GM19455 (cell line): Measurements from ENCODE around the gene NRL.

Experiments
- ATAC-seq: cut with Tn5 transposase; IDR thresholded peaks from one replicate; pipeline ENCODE4 v1.9.1; 2021; ENCODE audit not compliant: unreplicated experiment

The NRL gene

DNA sequence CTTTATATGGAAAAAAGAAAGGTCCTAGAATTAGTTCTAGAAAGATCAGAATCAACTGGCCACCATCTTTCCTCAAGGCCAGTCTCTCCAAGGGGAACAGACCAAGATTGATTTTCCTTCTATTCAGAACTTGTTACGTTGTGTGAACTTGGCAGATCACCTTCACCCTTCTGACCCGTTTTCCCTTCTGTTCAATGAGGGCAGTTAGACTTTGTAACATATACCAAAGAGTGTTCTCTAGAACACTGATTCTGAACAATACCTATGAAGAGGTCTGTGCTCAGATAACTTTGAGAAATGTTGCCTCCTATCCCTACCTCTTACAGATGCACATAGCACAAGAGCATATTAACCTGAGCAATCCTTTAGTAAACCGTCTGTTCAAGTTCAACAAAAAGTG is 31.3 kb downstream of the NRL start:
- no peak for ATAC-seq

DNA sequence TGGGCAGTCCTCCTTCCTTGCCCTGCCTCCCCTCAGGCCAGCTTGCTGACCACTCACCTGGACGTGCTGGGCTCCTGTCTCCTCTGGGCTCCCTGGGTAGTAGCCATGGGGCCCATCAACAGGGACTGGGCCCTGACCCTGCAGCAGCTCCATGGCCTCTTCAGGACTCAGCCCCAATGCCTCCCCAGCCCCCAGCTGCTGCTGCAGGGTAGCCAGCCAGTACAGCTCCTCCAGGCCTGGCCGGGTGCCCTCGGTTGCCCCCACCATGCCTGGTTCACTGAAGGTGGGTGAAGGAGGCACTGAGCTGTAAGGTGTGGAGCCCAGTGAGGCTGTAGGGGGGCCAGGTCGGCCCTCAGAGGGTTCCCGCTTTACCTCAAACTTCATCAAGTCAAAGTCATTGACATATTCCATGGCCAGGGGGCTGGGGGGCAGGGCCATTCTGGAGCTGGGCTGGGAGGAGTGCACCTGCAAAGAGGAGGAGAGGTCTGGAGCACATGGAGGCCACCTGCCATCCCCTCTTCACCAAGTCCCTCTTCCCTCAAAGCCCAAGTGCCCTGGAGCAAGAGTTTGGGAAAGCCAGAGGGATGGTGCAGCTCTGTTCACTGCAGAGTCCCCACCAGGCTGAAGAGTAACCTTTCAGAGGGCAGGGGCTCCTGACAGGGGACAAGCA is 32.2 kb downstream of the NRL start:
- ATAC-seq: no peak

DNA sequence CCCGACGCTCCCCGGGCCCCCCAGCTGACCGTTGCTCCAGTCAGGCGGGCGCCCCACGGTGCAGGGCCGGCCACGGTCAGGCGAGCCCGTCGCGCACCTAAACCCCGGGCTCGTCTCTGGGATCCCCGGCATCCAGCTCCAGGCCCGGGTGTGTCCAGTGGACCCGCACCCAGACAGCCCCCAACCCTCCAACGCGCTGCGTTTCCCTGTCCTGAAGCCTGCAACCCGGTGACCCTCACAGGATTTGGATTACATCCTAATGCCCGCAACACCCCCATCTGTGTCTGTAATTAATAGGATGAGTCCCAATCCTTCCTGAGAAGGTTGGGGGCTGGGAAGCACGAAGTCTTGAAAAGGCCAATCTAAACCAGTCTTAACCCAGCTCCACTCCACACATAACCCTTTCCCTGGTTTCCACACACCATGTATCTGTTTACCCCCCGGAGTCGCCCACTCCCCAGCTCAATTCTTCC is 33.0 kb downstream of the NRL start:
- no peak for ATAC-seq

DNA sequence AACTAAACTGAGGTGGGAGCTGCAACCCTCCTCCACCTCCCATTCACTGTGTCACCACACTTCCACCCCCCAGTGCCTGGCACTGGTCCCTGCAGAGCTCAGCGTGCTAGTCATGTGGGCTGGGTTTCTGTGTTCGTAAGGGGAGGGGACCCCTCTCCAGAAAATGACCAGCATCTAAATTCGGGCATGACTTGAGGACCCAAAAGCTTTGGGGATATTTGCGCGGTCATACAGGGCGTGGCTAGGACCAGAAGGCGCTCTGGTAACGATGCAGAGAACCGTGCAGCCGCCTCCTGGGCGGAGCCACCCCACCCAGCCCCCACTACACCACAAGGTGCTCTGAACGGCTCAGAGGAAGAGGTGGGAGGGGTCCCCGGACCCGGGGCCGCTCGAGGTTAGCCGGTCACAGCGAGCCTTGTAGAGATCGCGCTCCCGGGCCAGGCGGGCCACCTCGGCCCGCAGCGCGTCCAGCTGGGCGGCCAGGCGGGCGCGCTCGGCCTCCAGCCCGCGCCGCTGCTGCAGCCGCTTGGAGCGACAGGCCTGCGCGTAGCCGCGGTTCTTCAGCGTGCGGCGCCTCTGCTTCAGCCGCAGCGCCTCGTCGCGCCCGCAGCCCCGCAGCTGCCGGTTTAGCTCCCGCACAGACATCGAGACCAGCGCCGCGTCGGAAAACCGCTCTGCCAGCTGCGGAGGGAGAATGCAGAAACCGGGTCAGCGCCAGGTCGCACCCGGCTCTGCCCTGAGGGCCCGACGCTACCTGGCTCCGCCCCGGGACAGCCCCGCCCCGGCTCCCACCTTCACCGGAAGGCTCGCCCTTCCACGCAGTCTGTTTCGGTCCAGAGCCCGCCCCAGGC is 33.6 kb downstream of the NRL start:
- ATAC-seq: peak; percentile 95

DNA sequence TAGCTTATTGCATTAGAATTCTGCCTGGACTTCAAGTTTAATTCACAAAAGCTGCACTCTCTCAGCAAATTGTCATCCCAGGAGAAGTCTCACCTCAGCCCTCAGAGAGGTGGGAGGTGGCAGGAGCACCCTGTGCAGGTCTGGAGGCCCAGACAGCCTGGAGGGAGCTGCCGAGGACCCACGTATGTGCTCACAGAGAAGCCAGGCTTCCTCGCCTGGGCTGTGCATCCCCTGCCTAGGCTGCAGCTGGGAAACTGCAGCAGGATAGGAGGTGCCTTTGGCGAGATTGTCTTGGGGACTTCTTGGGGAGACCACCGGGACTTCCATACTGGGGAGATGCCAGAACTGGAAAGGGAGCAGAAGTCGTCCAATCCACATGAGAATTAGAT is 34.6 kb downstream of the NRL start:
- ATAC-seq: no peak

DNA sequence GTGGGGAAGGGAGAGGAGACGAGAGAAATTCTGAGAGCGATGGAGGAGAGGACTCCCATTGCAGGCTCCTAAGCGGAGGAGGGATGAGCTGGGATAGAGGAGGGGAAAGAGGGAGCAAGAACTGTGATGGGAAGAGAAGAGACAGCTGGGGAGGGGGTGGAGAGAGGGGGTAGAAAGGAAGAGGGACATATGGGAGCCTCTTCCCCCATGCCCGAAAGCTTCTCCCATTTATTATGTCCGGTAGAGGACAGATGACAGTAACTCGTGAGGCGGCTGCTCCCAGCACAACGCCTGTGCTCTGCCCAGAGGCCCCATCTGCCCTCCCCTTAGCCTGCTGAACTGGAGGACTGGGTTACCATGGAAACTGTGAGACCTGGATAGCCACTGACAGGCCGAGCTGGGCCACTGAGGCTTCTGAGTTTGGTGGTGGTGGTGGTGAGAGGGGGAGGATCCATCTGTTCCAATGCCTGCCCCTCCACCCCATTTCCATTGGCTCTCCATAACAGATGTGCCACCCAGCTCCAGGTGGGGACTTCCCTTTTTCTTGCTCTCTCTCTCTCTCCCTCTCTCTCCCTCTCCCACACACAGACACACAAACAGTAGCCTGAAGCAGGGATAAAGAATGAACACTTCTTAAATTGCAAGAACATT is 35.1 kb downstream of the NRL start:
- no peak for ATAC-seq

DNA sequence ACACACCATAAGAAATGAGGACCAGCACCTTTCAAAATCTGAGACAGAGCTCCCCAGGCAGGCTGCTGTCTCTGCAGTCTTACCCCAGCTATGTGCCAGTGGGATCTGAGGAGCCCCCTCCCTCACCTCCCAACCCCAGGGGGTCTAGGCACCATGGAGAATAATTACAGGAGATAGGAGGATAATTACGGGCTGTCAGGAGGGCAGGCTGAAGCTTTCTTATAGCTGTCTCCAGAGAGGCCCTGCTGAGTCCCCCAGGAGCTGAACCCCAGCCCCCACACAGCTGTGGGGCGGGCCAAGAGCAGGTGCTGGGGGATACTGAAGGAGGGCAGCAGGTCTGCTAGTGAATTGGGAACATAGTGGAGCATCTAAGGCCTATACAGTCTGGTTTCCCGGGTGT is 36.6 kb downstream of the NRL start:
- no peak for ATAC-seq

DNA sequence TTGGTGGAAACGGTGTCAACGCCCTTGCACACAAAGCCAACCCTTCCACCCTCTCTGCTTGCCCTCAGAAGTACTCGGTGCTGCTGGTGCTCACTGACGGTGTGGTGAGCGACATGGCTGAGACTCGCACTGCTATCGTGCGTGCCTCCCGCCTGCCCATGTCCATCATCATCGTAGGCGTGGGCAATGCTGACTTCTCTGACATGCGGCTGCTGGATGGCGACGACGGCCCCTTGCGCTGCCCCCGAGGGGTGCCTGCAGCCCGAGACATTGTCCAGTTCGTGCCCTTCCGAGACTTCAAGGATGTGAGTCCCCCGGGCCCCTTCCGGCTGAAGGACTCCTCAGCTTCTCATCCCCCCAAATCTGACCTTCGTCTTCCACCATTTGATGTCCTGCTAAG is 37.7 kb downstream of the NRL start:
- no peak for ATAC-seq

DNA sequence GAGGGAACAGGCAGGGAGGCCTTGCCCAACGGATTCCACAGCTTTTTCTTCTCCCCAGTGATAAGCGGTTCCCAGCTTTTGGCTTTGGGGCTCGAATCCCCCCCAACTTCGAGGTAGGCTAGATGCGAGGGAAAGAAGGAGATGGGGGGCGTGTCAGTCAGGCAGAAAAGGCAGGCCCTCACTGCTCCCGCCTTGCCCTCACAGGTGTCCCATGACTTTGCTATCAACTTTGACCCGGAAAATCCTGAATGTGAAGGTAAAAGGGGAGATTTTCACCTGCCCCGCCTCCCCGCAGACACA is 38.5 kb downstream of the NRL start:
- no peak for ATAC-seq

DNA sequence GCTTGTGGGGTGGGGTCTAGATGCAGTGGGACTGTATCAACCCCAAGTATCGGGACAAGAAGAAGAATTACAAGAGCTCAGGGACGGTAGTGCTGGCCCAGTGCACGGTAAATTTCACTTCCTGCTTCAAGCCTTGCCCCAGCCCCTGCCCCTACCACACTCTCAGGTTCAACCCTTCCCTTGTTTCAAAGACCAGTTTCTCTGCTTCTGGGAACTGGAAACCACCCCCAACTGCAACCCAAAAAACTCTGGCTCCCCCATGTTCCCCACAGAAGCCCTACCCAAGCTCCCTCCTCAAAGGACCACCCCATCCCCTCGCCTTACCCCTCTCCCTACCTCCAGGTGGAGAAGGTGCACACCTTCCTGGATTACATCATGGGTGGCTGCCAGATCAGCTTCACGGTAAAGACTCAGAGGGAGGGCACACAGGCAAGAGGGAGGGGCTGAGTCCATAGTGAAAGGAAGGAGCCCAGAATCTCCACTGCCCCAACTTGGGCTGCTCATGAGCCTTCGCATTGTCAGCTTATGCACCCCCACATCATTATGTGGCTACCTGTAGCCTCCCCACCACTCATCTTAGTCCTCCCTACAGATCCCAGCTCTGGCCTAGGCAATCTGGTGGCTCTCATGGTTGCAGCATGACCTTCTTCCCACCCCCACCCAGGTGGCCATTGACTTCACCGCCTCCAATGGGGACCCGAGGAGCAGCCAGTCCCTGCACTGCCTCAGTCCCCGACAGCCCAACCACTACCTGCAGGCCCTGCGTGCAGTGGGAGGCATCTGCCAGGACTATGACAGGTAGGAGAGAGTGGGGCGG is 39.1 kb downstream of the NRL start:
- ATAC-seq: no peak

DNA sequence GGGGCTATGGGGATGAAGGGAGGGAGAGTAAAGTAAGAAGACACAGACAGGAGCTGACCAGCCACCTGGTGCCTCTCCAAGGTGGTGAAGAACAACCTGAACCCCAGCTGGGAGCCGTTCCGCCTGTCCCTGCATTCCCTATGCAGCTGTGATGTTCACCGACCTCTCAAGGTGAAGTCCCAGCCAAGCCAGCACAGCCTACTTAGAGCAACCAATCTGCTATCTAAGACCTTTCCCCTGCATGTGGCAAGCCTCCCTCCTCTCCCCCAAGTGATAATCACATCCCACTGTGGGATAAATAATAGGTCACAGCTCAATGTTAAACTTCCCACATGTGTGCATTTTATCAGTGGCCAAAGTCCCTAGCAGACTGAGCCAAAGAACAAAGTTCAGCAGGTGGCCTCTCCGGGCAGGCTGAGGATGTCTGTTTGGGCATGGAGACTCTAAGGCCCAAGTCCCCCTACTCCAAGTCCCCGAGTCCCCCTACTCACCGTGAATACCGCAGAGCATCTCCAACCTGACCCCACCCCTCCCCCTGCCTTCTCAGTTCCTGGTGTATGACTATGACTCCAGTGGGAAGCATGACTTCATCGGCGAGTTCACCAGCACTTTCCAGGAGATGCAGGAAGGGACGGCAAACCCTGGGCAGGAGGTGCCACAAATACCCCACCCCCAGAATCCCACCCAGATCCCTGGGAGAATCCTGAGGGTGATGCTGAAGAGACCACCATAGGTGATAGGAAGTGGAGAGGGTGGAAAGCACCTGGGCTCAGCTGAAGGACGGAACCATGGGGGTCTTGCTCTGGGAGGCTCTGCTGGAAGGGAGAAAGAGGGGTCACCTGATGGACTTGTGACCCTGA is 39.9 kb downstream of the NRL start:
- no peak for ATAC-seq

DNA sequence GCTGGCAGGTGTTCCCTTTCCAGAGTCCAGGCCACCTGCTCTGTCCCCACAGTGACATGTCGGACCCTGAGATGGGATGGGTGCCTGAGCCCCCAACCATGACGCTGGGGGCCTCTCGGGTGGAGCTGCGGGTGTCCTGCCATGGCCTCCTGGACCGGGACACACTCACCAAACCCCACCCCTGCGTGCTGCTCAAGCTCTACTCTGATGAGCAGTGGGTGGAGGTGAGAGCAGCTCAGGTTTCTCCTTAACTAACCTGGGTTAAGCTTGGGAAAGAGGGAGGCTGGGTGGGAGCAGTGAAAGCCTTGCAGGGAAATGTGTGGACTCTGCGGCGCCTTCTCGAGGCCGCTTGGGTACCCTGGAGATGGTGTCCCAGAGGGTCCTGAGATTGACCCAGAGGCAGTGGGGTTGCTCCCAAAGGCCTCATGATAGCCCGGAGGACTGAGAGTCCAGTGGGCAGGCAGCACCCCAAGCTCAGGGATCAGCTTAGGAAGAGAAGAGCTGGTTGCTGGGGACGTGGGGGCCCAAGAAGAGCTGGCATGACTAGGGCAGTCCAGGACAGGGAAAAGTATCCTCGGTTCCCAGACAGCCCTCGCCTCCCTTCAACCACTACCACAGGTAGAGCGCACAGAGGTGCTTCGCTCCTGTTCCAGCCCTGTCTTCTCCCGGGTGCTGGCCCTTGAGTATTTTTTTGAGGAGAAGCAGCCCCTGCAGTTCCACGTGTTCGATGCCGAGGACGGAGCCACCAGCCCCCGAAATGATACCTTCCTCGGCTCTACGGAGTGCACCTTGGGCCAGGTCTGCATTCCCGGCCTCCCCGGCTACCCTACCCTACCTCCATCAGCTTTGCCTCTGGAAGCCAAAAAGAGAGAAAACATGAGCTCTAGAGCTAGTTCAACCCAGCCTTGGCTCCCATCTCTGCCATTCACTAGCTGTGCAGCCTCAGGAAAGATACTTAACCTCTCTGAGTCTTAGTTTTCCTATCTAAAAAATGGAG is 41.6 kb downstream of the NRL start:
- ATAC-seq: no peak

DNA sequence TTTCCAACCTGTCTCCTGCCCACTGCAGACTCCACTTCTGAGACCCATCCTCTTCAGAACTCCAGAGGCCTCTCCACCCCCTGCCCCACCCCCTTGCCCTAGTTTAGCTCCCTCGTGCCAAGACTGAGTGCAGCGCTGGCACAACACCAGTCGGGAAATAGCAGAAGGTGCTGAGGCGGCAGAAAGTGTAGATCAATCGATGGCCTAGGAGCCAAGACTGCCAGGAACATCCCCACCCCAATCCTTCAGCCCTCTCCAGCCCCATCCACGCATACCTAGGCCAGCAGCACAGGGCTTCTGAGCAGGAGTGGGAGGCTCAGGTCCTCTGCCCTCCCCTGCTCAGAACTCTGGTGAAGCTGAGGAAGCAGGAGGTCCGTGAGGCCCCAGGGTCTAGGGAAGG is 42.3 kb downstream of the NRL start:
- no peak for ATAC-seq

DNA sequence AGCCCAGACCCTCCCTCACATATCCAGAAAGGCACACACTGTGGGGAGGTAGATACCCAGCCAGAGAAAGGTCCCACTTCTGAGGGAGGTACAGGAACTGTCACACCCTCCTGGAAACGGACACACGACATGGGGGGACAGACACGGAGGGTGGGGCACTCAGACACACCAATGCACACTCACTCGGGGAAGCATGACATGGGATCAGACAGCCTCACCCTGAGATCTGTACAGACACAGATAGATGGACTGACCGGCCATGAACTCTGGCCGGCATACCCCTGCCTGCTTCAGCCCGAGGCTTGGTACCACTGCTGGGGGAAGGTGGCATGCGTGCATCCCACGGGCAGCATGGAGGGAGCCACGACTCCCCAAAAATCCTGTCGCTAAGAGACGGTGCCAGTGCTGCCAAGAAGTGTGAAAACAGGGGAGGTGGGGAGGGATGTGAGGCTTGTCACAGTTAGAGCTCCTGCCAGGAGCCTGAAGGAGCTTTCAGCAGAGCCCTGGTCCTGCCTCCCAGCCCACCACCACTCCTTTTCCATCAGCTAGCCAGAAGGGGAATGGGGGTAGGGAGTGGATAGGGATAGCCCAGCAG is 42.8 kb downstream of the NRL start:
- ATAC-seq: no peak

DNA sequence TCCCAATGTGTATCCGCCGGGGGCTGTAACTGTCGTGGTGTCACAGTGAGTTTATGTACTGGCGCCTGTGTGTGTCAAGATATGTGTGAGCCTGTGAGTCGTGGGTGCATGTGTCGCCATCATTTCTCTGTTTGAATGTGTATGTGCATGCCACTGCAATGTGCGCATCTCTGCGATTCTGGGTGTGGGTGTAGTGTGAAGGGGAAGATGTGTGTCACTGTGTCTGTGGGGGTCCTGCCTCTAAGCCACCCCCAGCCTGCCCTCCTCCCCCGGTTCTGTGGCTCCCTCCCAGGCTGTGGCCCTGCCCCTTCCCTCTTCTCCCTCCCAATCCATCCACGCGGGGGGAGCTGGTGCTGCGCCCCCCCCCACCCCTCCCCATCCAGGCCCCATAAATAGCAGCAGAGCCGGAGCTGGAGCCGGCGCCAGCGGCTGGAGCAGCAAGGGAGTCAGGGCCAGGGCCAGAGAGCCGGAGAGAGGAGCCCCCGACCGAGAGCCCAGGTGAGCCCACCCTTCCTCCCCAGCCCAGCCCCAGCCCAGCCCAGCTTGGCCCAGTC is 43.5 kb downstream of the NRL start, which contains the start of gene CPNE6:
Gene CPNE6, plus strand, starts transcription at position 419 of the 554 bp plus-strand sequence. CDS start 1,375 bp downstream, outside the sequence.
- ATAC-seq: no peak

DNA sequence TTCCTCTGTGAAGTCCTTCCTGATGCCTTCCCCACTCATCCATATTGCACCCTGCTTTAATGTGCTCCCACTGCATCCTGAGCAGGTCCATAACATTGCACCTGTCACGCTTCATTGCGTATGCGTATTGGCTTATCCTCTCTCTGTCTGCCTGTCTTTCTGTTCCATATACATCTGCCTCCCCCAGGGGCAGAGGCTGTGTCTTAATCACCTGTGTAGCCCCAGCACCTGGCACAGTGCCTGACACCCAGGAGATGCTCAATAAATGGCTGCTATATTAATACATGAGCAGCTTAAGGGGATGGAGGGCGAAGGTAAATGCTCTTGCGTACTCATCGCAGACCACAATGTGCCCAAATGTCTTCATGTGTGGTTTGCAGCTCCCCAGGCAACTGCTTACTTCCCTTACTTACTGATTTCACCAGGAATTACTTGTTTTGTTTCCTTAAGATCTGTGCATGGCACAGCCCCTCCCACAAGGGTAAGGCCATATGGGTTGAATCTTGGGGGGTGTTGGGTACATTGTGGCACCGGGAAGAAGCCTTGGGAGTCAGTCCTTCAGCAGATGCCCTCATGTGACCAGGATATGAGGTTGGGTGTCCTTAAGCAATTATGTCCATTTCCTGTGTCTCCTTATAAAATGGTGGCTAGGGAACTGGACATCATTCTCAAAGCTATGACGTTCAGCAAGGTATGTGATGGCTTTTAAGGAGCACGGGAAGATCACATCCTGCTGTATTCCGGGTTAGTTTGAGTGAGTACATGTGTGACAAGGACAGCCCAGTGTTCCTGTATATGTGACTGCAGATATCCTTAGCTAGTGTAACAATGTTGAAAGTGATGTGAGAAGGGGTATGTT is 44.2 kb downstream of the NRL start:
- no peak for ATAC-seq

DNA sequence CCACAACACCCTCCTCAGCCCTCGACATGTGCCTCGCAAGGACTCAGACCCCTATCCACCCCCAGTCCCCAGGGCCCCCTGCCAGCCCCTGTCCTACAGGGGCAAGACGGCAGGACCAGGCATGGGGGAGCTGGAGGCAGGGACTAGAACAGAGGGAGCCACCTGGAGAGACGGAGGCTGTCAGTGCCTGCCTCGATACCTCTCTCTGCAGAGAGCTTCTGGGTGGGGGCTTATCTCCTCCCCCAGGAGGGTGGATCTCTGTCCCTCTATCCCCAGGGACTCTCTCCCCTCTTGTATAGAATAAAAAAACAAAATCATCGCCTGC is 45.4 kb downstream of the NRL start:
- ATAC-seq: no peak
